T-helper 1 cell (primary cell): ENCODE measurements around the gene OTOG.

Experiments used
- DNase-seq, 5 donors: peaks; one replicate each; pipeline ENCODE4 v3.0.0-alpha.2; 2012 to 2020

The OTOG gene

DNA sequence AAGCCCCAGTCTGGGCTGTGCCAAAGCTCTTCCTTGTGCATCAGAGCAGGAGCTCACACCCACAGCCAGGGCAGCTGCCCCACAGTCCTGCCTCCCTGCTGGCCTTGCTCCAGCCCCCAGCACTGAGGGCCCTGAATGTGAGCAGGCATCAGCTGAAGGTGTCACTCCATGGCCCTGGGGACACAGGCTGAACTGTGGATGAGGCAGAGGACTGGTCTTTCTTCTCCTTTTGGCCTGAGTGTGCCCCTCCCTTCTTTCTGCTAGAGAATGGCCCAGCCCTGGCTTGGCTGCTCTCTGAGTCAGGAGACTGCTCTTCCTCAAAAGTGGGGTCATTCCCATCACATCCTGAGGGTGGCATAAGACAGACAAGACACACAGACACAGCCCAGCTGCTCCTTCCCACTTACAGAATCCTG is 16.2 kb downstream of the OTOG start:
- DNase-seq: no peak

DNA sequence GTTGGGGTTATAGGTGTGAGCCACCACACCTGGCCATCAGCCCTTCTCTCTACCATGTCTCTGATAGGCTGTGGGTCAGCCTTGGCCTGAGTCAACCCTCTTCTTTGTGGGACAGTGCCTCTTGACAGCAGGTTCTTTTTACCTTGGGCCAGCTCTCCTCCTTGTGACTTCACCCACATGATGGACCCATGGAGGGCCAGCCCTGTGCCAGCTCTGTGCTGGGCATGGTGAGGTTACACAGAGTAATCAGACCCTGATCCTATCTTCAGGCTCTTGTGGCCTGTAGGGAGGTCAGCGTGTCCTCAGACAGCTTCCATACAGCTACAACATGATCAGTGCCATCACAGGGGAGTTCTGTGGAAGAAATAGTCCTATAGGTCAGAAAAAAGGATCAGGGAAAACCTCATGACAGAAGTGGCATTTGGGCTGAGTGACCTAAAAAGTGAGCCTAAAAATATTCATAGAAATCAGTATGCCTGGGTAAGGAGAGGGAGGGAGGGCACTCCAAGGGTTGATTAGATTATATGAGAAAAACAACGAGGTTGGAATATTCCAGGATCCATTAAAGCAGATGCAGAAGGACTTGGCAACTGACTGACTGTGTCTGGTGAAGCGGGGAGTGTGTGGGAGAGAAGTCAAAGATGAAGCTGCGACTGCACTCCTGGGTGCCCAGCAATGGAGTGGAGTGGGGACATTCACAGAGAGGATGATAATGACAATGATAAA is 17.1 kb downstream of the OTOG start:
- DNase-seq: no peak

DNA sequence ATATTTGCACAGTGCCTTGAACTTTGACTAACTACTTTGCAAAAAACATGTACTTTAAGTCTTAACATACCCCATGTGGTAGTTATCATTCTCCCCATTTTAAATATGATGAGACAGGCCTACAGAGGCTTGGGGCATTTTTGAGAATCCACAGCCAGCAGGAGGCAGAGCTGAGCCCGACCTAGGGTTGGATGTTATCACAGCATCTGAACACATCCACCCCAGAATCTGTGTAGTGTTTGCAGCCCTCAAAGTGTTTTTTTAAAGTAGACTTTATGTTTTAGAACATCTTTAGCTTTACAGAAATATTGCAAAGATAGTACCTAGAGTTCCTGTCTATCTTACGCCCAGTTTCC is 17.6 kb downstream of the OTOG start:
- no peak for DNase-seq

DNA sequence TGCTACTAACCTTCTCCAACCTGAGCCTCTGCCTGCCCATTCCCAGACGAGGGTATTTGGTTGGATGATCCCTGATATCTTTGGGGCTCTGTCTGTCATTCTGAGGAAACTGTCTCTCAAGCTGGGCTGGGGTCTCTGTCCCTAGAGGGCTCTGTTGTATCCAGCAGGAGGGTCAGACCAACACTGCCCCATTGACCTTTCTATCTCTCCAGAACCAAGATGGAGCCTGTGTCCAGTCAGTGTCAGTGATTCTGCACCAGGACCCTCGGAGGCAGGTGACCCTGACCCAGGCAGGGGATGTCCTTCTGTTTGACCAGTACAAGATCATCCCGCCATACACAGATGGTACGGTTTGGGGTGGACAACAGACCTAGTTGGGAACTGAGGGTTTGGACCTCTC is 21.9 kb downstream of the OTOG start:
- no peak for DNase-seq

- no peak for DNase-seq
Measured at GRCh38 chr11:17570034-17570433, 23.0 kb downstream of the OTOG start.

- DNase-seq: no peak
Measured at GRCh38 chr11:17571431-17572358, 24.6 kb downstream of the OTOG start.

GRCh38 chr11:17572359-17572690 is 25.3 kb downstream of the OTOG start:
- DNase-seq: no peak

DNA sequence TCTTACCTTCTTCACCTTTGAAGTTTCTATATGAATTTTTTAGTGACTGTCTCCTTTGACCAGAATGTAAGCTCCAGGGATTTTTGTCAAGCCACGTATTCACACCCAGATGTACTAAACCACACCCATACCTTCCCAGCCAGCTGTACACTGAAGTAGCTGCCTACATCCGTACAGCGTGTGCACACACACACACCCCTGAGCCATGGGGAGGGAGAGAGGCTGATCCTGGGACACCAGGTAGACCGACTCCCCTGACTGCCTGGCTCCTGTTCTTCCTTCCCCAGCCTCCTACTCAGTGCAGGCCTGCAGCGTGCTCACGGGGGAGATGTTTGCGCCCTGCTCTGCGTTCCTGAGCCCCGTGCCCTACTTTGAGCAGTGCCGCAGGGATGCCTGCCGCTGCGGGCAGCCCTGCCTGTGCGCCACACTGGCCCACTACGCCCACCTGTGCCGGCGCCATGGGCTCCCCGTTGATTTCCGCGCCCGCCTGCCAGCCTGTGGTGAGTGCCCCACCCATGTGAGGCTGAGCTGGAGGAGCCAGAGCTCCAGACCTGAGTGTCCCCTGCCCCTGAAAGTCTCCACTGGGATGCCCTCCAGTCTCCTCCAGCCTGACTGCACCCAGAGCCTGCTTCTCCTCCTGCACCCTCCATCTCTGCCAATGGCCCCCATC is 25.9 kb downstream of the OTOG start:
- DNase-seq: no peak

DNA sequence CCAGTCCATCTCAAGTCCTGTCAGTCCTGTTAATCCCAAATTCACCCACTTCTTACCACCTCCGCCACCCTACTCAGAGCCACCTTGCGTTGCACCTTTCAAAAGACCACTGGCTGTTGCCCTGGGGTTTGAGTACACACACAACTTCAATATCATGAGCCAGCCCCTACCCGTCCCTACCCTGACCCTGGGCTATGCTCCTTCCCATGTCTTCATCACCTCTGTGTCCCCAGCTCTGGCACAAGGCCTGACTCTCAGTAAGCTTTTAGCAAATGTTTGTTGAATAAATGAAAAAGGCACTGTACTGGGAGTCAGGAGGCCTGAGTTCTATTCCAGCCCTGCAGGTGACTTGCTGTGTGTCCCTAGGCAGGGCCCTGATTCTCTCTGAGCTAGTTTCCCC is 26.5 kb downstream of the OTOG start:
- no peak for DNase-seq

DNA sequence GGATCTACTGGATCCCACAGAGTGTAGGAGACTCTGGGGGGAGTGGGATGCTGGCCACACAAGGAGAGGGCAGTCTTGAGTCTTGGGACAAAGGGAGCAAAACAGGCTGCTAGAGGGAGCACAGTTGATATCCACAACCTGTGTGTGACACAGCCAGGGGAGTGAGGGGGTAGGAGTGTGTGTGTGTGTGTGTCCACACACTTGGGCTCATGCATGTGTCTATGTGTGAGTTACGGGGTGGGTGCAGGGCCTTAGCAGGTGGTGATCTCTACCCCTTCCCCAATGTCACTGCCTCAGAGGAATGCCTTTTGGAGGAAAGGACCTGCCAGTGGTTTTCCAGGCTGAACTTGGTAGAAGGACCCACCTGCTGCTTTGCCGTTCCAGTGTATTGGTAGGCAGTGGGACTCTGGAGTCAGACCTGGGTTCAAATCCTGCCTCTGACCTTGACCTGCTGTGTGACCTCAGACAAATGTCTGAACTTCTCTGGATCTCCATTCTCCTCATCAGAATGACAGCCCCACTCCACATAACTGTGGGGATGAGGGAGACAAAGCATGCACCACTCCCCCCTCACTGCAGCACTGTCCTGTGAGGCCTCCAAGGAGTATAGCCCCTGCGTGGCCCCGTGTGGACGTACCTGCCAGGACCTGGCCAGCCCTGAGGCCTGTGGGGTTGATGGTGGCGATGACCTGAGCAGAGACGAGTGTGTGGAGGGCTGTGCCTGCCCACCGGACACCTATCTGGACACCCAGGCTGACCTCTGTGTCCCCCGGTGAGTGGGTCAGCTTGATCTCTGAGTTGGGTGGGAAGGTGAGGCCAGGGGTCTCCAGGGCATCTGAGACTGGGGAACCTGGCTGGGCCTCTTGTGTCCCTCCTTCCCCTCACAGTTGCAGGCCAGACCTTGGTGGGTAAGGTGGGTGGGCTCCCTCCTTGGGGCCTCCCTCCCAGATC is 27.4 kb downstream of the OTOG start:
- DNase-seq: no peak

- DNase-seq: no peak
Measured at GRCh38 chr11:17575431-17576425, 28.7 kb downstream of the OTOG start.

GRCh38 chr11:17578296-17578695 is 31.2 kb downstream of the OTOG start:
- DNase-seq: no peak

DNA sequence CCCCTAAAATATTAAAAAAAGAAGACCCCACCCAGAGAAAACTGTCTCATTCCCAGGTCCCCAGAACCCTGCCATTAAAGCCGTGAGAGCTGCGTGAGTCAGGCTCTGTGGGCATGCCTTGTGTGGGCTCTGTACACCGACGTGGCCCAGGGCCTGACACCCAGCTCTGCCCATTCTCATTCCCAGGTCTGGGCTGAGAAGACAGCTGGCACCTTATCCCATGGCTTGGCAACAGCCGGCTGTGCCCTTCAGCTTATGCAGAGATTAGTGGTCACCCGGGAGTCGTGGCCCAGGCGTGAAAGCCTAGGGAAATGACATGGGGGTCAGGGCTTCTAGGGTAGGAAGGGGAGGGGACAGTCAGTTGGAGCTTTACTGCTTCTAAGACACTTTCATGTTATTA is 31.9 kb downstream of the OTOG start:
- no peak for DNase-seq

DNA sequence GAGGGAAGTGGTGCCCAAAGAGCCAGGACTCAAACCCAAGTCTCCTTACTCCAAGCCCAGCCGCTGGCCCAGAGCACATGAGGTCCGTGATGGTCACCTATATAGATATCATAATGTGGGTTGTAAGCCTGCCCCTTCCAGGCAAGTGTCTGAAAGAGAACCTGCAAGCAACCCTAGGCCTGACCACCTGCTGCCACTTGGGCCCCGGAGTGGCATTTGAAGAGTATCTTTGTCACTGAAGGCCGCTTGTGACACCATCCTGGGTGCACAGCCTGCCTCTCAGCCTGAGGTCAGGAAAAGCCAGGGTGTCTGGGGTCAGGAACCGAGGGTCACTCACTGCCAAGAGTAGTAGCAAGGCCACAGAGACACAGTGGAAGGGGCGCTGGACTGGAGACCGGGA is 32.4 kb downstream of the OTOG start:
- DNase-seq: no peak

GRCh38 chr11:17580271-17580670 is 33.2 kb downstream of the OTOG start:
- no peak for DNase-seq

DNA sequence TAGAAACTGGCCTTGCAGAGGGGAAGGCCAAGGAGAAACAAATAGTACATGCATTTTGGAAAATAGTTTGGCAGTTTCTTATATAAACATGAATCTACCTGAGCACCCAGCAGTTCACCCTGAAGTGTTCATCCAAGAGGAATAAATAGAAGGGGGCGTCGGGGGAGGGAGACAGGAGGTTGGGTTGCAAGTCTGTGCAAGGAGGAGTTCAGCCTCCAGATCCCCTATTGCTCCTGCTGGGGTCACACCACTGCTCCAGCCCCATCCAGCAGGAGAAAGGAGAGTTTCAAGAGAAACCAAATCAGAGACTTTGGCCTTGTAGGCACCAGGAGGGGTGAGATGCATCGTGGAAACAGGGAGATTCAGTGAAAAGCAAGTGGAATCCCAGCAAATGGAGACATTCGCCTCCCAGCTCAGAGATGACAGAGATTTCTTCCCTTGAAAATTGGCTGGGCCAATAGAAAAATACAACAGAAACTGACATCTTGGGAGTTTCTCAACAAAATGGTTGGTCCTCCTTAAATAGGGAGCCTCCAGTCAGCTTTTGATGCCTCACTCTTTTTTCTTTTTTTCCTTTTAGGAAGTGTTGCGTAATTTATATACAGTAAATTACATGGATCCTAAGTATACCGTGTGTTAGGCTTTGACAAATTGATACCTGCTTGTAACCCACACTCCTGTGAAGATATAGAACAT is 34.1 kb downstream of the OTOG start:
- DNase-seq: no peak

DNA sequence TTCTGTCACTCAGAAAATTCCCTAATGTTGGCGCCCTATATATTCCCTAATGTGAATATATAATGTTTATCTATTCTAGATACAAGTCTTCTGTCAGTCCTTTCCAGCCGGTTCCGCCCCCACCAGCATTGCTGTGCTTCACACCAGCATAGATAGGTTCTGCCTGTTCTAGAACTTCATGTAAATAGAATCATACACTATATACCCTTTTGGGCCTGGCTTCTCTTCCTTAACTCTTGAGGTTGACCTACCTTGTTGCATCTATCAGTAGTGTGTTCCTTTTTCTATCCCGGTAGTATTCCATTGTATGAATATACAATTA is 34.6 kb downstream of the OTOG start:
- no peak for DNase-seq

GRCh38 chr11:17585911-17586695 is 39.0 kb downstream of the OTOG start:
- no peak for DNase-seq

- no peak for DNase-seq
Measured at GRCh38 chr11:17588166-17588565, 41.1 kb downstream of the OTOG start.

DNA sequence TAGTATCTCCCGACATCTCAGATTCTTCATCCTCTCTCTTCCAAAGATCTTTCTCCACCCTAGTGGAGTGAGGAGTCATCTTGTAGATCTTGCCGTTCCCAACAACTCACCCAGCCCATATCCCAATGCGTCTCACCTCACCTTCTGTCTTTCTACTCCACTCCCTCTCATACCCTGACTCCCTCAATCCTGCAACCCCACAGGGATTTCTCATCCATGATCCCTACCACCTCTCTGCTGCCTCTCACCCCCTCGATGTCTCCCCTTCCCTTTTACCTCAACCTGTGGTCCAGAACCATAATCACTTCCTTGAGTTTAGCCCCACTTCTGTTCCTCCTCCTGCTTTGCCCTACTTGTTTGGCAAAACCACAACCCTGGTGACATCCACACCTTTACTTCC is 41.7 kb downstream of the OTOG start:
- DNase-seq: no peak
